HG02763 (cell line): Measurements from ENCODE around the gene CYTH3.
"Not testable (repeated sequence)": the region's sequence is repeated elsewhere in the genome, so short reads cannot be mapped to it uniquely, and the experiment has no call there.

Experiments used
- ATAC-seq: cut with Tn5 transposase; IDR thresholded peaks from one replicate; pipeline ENCODE4 v1.9.1; 2021; ENCODE audit warnings: mild to moderate bottlenecking, moderate library complexity; ENCODE audit not compliant: unreplicated experiment

CYTH3 gene

GRCh38 chr7:6200971-6201370, 71.5 kb downstream of the CYTH3 start:
- ATAC-seq = no peak

DNA sequence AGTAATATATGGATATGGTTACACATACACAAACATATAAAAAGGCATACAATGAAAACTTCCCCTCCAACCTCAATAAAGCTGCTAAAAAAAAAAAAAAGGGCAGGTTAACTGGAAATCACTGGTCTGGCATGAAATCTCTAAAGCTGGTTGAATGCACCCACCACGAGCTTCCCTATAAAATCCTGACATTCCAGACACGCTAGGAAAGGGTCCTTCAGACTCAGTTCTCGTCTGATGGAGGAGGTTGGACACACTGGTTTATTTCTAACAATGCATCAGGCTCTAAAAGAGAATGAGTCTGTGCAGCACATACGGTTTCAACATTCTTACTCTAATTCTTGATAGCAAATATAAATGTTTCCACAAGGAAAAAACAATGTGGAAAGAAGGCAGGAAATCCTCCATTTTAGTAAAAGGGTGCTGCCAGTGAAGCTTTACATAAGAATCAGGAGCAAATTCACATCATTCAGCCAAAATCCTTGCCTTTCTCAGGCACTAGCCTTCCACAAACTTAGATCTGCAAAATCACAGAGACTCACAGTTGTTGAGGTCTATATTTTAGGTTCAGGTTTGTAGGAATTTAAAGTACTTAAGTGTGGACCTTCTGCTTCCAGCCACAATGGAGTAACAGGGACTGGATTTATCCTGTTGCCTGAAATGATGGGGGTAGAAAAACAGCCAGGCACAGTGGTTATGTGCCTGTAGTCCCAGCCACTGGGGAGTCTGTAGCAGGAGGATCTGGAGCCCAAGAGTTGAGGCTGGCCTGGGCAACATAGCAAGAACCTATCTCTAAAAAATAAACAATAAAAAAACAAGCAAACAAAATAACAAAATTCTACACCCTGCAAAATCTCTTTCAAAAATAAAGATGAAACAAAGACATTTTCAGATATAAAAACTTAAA, 73.5 kb downstream of the CYTH3 start:
- no peak for ATAC-seq

- no peak for ATAC-seq
These were observed 74.4 kb downstream of the CYTH3 start for GRCh38 chr7:6197801-6198551.

DNA sequence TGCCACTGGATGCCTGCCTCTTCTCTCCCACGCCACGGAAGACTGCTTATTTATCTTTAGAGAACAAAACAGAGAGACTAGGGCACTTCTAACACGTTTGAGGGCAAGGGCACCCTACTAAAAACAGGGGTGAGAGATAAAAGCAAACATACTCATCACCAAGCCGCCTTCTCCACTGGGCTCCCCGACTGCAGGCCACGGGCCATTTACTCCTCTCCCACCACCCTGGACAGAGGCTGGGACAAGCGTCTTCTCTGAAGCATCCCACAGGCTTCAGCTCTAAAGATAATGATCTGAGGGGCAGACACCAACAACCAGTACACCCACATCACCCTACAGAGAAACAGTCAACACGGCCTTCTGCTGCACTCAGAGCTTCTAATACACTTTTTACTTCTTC, 78.7 kb downstream of the CYTH3 start:
- no peak for ATAC-seq

DNA sequence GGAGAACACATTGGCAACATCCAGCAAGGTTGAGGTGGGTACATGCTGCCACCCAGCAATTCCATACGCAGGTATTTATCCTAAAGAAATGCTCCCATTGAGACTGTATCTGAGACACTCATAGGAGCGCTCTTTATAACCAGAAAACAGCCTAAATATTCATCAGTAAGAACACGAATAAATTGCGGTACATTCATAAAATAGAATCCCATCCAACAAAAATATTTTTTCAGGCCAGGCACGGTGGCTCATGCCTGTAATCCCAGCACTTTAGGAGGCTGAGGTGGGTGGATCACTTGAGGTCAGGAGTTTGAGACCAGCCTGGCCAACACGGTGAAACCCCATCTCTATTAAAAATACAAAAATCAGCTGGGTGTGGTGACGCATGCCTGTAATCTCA, 81.9 kb downstream of the CYTH3 start:
- ATAC-seq = not testable (repeated sequence)

- ATAC-seq = no peak
These were observed 84.0 kb downstream of the CYTH3 start for GRCh38 chr7:6188389-6188788.

DNA sequence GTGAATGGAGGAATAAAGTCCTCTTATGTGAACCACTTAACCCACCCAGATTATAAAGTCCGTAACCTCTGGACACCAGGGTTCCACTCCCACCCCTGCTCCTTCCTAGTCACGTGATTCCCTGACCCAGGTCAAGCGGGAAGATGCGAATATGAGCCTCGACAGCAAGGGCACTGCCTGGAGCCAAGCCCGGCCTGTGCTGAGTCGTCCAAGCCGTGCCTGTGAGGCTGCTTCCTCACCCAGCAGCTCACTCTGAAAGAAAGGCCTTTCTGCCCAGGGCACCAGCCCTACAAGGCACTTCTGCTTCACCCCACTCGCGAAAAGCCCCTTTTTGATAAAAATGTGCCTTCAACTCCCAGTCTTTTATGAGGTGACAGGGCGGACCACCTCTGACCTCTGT, 85.8 kb downstream of the CYTH3 start:
- ATAC-seq = no peak

GRCh38 chr7:6182993-6183392, 89.4 kb downstream of the CYTH3 start:
- ATAC-seq = no peak

DNA sequence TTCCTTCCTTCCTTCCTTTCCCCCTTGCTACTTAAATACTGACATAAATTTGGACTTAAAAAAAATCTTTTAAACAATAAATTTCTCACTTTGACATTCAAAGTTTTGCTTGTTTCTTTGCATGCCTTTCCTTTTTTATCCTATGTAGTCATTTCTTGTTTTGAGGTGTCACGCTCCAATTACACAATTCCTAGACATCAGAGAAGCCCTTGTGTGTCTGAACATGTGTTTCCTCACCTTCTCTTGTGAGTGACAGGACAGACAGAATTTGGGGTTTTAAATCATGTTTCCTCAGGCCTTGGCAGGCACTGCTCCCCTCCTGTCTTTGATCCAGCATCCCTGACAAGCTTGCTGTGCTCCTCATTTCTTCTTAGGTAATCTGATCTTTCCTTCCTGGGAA, 91.3 kb downstream of the CYTH3 start:
- ATAC-seq = no peak

- no peak for ATAC-seq
These were observed 92.1 kb downstream of the CYTH3 start for GRCh38 chr7:6180344-6180725.

GRCh38 chr7:6179620-6180343, 92.6 kb downstream of the CYTH3 start:
- no peak for ATAC-seq

DNA sequence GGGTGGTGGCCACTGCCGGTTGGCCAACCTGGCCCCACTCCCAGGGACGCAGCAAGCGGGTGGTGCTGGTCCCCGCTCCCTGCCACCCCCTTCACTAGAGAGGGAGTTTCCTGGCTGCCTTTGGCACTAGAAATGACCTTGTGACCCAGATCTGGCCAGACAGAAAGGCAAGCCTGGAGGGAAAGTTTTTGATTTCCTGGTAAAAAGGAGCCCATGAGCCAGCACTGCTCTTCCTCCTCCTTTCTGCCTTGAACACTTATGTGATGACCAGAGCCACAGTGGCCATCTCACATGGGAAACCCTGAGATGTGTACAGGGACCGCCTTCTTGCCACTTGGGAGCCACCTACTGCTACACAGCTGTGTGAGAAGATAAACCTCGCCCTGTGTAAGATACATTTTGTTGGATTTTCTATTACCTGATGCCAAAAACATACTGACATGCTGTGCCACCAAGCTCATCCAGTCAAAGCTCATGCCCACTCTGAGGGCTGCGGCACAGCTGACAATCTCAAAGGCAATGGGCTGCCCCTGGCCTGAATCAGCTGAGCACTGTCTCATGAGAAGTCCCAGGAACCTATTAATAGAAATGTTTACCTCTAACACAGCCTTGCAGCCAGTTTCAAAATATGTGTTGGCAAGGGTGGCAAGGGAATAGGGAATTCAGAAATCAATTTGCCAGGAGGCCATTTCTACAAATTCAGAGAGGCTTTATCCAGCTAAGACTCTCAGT, 94.0 kb downstream of the CYTH3 start:
- ATAC-seq = no peak

- no peak for ATAC-seq
These were observed 96.8 kb downstream of the CYTH3 start for GRCh38 chr7:6175645-6176044.

DNA sequence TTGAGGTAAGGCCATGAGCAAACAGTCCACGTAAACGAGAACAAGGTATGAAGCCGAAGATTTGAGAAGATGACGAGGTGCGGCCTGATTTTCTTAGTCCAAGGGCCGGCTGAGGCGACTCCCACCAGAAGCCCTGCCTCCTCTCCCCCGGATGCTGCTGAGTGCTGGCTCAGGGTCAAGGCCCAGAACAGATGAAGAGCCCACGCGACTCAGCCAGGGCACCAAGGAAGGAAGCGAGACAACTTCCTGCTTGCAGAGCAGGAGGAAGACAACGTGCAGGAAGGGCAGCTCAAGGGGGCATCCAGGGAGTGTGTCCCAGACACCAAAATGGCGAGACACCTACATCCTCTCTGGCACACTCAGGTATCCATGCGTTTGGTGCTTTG, 99.5 kb downstream of the CYTH3 start:
- ATAC-seq = no peak

GRCh38 chr7:6172224-6172909, 100.1 kb downstream of the CYTH3 start:
- ATAC-seq = no peak

- no peak for ATAC-seq
These were observed 100.7 kb downstream of the CYTH3 start for GRCh38 chr7:6171532-6172223.

- ATAC-seq = no peak
These were observed 101.6 kb downstream of the CYTH3 start for GRCh38 chr7:6170571-6171531.

- ATAC-seq = no peak
These were observed 102.5 kb downstream of the CYTH3 start for GRCh38 chr7:6169805-6170520.
